NB4 (cell line): ENCODE data around the gene PLD5.

Experiments
- CTCF ChIP-seq: IDR thresholded peaks from one replicate; pipeline ENCODE4 v1.5.1; 2012; ENCODE audit warnings: low read depth, low read length
- MAX ChIP-seq: IDR thresholded peaks from 2 replicates; pipeline ENCODE4 v1.6.1; 2011; ENCODE audit warnings: low read depth, low read length
- MYC ChIP-seq: IDR thresholded peaks from 2 replicates; pipeline ENCODE4 v1.6.1; 2011; ENCODE audit warnings: low read depth, low read length
- POLR2A ChIP-seq: IDR thresholded peaks from 2 replicates; pipeline ENCODE4 v1.6.1; 2011; ENCODE audit warnings: mild to moderate bottlenecking; ENCODE audit not compliant: insufficient read length; ENCODE audit errors: extremely low read depth

GRCh38 chr1:242185731-242186130 is 338.8 kb downstream of the PLD5 start:
- TF ChIP-seq POLR2A = no peak
- TF ChIP-seq CTCF = no peak
- no peak for TF ChIP-seq MYC
- no peak for TF ChIP-seq MAX
